GM21381 (cell line): ENCODE data around the gene IL10RA.
"Not testable (repeated sequence)": the region's sequence is repeated elsewhere in the genome, so short reads cannot be mapped to it uniquely, and the experiment has no call there.

ENCODE experiments used
- ATAC-seq: cut with Tn5 transposase; IDR thresholded peaks from one replicate; pipeline ENCODE4 v1.9.1; 2021; ENCODE audit warnings: mild to moderate bottlenecking, moderate library complexity; ENCODE audit not compliant: unreplicated experiment

Gene IL10RA

DNA sequence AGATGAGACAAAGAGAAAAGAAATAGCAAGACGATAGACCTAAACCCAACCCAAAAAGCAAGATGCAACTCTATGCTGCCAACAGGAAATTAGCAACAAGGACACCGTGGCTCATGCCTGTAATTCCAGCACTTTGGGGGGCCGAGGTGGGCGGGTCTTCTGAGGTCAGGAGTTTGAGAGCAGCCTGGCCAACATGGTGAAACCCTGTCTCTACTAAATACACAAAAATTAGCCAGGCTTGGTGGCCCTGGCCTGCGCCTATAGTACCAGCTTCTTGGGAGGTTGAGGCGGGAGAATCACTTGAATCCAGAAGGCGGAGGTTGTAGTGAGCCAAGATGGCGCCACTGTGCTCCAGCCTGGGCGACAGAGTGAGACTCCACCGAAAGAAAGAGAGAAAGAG is 24.3 kb upstream of the IL10RA start:
- ATAC-seq, result no peak

DNA sequence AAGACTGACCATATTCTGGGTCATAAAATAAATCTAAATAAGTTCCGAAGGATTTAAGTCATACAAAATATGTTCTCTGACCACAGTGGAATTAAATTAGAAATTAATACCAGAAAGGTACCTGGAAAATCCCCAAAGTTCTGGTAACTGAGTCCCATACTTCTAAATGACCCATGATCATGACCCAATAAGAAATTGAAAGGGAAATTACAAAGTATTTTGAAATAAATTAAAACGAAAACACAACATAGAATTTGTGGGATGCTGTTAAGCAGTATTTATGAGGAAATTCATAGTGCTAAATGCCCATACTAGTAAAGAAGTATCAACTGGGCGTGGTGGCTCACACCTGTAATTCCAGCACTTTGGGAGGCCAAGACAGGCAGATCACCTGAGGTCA is 23.4 kb upstream of the IL10RA start:
- ATAC-seq, result no peak

DNA sequence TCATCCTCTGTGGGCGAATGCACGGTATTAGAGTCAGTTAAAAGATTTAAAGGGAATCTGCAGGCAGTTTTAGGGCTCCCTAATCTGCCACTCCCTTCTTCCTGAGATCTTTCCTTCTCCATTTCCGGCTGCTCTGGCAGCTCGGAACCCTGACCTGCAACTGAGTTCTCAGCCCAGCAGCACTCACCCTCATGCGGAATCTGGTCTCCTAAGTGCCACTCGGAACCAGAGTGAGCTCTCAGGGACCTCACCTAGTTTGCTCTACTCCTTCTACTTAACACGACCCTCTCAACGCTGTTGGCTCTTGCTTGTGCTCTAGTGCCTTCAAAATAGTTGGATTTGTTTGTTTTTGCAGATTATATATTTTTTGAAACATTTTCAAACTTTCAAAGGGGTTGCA is 19.3 kb upstream of the IL10RA start:
- ATAC-seq, result no peak

DNA sequence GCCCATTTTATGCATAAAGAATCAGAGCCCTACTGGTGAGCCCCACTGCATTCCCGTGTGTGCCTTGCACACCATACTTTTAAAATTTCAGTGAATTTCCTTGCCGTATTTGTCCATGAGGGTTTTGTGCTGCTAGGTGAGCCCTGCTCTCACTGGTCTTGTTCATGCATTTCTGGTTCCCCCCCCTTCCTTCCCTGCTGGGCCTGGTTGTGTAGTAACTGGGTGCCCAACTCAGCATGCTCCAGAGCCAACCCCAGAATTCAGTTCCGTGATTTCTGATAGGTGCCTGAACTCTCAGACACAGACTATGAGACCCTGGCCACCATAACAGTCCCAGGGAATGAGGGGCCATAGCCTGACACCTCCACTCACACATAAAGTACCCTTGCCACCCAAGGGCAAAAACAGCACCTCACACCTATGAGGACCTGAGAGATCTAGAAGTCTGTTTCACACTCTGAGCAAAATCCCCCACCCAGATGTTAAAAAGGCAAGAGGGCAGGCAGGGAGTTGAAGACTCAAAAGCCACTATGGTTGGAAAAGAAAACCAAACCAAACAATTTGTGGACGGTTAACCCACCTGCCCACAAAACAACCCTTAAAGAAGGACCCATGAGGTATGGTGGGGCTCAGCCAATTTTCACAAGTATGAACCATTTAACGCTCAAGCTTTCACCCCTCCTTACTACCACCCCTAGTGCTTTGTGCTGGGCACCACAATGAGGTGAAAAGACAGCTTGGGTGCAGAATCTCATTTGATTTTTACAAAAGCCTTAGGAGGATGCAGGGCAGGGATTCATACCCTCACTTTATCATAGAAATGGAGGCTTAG is 16.8 kb upstream of the IL10RA start:
- no peak for ATAC-seq

DNA sequence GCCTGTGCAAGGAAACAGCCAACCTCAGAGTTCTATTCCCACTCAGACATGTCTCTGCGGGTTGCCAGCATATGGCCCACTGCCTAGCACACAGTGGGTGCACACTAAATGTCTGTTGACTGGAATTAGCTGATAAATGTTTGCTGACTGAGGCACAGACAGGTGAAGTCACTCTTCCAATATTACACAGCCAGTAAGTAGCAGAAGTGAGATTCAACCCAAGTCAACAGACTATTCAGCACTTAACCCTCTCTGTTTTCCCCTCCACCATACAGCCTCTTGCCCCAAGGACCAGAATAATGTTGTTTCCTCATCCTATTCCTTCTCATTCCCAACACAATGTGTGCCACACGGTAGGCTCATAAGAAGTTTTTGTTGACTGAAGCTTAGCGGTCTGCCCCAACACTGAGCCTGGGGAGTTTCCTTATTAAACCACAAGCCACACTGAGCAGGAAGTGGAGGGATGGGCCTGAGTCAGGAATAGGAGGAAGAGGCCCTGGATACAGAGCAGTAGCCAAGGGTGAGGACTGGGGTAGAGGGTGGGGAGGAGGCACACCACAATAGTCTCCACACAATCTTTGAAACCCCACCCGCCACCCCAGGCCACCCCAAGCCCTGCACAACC is 15.7 kb upstream of the IL10RA start:
- ATAC-seq, result no peak

DNA sequence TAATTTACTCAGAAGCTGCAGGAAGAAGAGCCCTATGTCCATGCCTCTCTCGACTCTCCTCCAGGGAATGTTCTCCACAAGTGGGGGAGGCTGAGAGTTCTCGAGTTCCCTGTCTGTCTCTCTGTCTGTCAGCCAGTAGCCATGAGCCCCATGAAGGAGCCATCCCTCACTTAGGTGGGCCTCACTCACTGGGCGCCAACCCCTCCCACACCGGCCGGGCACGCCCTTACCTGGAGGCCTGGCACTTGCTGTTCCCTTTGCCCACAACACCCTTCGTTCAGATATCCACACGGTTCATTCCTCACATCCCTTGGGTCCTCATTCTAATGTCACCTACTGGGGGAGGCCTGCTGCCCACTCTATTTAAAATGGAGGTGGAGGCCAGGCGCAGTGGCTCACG is 14.2 kb upstream of the IL10RA start:
- ATAC-seq, result no peak

DNA sequence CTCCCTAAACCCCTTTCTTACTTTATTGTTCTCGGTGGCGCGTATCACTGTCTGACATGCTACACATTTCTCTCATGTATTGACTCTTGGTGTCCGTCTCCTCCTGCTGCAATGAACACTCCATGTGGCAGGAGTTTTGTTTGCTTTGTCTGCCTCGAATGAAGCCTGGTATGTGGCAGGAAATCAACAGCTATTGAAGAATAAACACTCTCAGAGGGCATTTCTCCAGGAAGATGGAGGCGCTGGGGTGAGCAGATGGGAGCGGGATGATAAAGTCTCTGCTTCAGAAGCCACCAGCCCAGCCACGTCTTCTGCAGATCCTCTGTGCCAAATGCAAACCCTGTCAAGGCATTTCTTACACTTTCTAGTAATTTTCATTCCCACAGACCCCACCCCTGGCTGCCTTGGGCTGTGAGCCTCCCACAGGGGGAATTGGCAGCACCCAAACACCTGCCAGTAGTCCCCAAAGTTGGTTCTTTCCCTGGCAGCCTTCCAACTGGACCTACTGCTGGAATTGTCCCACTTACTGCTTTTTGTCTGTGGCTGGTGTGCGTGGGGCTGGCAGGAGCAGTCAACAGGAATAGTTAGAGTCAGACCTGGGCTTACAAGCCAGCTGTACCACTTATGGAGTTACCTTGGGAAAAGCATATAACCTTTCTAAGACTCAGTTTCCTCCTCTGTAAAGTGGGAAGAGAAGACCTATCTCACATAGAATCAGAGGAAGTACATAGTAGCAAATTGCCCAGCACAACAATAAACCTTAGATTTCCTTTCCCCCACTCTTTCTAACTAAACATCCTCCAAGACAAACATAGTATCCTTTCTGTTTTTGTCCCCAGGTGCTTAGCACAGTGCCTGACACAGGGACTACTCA is 13.3 kb upstream of the IL10RA start:
- no peak for ATAC-seq

DNA sequence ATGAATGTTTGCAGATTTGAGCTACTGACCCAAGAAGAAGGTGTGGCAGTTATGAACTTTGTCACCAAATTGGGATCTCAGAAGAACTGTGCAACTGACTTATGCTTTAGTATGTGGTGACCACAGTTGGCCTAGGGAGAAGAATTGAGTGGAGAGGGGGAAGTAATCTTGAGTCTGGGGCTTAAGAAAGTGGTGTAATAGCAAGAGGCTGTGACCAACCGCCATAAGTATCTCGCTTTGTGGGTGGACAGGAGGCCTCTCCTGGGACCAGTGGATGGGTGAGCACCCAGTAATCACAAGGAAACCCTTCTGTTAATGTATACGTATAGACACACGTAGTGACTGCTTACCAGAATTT is 12.7 kb upstream of the IL10RA start:
- ATAC-seq, result no peak

DNA sequence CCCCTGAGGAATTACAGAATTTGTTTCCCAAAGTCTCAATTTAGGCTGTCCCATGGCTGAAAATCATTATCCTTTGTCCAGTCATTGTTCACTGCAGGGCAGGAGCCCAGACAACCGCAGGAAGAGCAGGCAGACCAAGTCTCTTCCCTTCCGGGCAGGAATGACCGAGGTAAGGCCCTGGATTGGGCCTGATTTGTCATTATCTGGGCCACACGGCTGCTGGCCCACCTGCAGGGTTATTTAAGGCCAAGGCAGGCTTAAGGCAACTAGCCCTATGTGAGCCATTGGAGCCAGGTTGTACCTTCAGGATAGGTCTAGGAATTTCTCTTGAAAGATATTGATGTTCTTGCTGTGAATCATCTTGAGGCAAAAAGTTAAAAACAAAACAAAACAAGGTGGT is 9.7 kb upstream of the IL10RA start:
- ATAC-seq, result no peak

DNA sequence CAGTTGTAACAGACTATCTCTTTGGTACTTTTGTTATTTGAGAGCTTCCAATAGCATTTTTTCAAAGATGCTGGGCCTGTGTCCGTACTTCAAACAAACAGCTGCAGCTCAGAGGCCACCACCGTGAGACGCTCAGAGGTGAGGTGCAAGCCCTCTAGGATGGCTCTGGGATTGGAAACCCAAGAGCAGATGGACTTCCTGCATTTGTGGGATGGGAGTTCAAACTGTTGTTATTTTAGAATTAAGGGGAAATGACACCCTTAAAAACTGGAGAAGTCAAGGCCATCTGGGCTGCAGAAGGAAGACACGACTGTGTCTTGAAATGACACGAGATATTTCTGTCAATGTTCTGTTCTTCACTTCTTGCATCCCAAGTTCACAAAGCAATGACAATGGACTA is 9.2 kb upstream of the IL10RA start:
- no peak for ATAC-seq

DNA sequence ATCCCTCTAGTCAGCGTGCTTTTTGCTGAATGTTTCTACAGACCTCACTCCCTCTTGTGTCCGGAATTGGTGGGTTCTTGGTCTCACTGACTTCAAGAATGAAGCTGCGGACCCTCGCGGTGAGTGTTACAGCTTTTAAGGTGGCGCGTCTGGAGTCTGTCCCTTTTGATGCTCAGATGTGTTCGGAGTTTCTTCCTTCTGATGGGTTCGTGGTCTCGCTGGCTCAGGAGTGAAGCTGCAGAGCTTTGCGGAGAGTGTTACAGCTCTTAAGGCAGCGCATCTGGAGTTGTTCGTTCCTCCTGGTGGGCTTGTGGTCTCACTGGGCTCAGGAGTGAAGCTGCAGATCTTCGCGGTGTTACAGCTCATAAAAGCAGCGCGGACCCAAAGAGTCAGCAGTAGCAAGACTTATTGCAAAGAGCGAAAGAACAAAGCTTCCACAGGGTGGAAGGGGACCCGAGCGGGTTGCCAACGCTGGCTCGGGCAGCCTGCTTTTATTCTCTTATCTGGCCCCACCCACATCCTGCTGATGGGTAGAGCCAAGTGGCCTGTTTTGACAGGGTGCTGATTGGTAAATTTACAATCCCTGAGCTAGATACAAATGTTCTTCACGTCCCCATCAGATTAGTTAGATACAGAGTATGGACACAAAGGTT is 8.5 kb upstream of the IL10RA start:
- not testable (repeated sequence) for ATAC-seq

DNA sequence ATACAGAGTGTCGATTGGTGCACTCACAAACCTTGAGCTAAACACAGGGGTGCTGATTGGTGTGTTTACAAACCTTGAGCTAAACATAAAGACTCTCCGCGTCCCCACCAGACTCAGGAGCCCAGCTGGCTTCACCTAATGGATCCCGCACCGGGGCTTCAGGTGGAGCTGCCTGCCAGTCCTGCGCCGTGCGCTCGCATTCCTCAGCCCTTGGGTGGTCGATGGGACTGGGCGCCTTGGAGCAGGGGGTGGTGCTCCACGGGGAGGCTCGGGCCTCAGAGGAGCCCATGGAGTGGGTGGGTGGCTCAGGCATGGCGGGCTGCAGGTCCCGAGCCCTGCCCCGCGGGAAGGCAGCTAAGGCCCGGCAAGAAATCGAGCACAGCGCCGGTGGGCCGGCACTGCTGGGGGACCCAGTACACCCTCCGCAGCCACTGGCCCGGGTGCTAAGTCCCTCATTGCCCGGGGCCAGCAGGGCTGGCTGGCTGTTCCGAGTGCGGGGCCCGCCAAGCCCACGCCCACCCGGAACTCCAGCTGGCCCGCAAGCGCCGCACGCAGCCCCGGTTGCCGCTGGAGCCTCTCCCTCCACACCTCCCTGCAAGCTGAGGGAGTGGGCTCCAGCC is 7.8 kb upstream of the IL10RA start:
- ATAC-seq, result not testable (repeated sequence)

DNA sequence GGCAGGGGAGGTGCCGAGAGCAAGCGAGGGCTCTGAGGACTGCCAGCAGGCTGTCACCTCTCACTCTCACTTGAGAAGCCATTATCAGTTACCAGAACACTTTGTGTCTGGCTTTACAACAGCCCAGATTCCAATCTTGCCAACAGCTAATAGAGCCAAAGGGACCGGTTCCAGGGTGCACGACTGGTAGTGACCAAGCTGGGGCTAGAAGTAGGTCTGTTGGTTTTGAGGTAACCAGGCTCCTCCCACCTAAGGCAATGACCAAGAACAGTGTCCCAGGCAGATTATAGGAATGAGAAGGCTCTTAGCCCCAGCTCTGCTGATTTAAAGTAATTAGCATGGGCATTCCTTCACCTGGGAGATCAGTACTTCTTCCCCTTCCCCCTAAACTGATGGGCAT is 7.2 kb upstream of the IL10RA start:
- ATAC-seq, result no peak

DNA sequence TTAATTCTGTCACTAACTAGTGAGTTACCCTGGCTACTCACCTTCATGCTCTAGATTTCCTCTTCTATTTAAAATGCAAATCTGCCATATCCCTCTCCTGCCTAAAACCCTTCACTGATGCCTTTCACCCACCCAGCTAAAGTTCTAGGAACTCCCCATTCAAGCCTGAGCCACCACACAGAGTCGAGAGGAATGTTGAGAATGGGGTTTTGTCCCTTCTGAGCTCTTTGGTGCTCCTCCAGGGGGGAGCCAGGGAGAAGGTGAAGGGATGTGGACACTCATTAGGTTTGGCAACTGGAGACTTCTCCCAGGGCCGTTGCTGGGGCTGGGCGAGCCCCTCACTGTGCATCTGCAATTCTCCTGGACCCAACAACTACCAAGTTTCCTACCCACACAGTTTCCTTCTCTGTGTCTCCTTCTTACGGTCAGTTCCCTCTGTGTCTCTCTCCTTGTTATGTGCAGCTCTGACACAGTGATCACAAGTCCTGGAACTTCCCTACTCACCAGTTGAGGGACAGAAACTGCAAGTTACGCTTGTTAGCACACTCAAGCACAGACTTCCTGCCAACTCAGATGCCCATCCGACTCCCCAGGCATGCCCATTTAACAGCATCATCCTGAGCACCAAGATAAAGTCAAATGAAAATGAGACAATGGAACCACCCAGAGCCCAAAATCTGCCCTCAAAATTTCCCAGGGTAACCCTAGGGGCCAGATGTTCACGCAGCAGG is 6.5 kb upstream of the IL10RA start:
- peak; percentile 68 for ATAC-seq

DNA sequence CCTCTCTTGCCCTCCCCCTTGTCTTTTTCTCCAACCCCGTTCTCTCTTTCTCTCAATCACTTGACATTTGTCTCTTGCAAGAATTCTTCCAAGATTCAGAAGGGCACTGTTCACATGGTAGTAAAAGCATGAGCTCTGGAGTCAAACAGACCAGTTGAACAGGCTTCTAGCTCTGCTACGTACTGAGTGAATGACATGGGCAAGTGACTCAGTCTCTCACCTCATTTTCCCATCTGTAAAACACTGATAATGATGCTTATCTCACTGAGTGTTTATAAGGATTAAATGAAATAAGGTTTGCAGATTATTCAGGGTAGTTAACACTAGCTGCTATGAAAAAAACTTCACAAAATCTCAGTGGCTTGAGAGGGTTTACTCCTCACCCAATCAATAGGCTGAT is 5.9 kb upstream of the IL10RA start:
- no peak for ATAC-seq

DNA sequence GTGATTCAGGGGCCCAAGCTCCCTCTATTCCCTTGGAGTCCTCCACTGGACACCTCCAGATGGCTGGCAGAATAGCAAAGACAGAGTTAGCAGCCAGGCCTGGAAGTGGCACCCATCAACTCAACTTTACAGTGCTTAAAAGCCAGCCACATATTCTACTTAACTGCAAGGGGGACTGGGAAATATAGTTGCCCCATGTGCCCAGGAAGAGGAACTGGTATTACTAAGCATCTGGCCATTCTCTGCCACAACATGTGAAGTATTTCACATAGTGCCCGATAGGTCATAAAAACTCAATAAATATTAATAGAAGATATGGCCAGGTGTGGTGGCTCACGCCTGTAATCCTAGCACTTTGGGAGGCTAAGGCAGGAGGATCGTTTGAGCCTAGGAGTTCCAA is 5.5 kb upstream of the IL10RA start:
- no peak for ATAC-seq

DNA sequence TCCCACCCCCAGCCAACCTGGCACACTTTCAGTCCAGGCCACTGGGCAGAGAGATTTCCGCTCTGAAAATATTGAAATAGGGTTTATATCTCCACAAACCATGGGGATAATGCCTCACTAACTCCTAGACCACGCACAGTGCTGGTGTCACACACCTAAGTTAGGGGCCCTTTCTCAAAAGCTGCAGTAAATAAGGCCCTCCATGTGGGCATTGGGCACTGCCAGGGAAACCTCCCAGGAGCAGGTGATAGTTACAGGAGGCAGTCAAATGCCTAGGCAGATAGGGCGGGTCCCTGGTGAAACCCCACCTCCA is 3.1 kb upstream of the IL10RA start:
- ATAC-seq, result no peak

DNA sequence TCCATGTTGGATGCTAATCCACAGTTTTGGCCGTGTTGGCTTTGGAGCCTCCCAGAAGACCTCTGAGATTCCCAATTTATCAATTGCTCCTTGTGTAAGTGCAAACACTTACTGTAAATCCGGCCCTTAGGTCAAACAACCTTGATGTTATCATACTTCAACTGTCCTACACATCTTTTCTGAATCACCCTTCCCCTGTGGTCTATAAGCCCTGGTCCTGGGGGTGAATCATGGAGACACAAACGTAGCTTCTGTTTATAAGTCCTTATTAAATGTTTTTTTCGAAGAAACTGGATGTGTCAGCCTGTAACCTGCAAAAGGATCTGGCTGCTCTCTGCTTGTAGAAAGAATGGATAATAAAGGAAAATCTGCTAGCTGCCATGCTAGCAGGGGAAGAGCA is 1.7 kb upstream of the IL10RA start:
- no peak for ATAC-seq

DNA sequence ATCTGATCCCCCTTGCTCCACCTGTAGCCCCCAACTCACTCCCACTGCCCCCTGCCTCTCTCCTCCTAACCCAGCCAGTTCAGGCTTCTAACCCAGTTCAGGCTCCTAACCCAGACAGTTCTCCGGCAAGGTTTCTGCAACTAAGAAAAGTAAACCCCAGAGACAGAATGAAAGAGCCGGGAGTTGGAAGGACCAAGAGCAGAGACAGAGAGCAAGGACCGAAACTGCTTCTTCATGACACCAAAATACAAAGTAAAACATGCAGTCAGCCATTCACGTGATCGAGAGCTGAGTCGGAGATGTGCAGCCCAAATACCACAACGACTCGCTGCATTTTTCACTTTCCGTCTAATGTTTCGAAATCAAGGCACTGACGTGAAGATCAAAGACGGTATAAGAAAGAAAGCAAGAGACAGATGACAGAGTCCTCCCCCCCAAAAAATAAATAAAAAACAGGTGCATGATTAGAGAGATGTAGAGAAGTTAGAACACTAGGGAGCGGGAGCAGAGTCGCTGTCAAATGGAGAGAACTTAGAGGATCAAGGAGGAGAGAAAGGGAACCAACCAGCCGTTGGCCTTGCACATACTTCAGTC is 884 bp downstream of the IL10RA start:
- ATAC-seq, result peak; percentile 44
